CD4-positive, alpha-beta T cell (primary cell): Measurements from ENCODE around the gene SLC6A4. TPM values are rescaled to one million over a fixed set of nuclear protein-coding genes. Genes with fewer than 3 reads are reported as not detected.

Experiments used
- ATAC-seq: fragments of 200-7000 bp; cut with Tn5 transposase; one replicate; pipeline ENCODE4 v1.10.0; 2022; ENCODE audit warnings: mild to moderate bottlenecking; ENCODE audit not compliant: poor library complexity
- CTCF ChIA-PET: fragments of 350-600 bp; sonication (Branson Sonifier 250); formaldehyde crosslinking; loops from one replicate; lab custom pipeline; 2021; ENCODE audit warnings: antibody characterized with exemption, inconsistent platforms; lab: Charles Lee
- POLR2A ChIA-PET: fragments of 350-600 bp; sonication (Branson Sonifier 250); formaldehyde crosslinking; loops from one replicate; lab custom pipeline; 2021; ENCODE audit warnings: antibody characterized with exemption, inconsistent platforms; lab: Charles Lee
- DNase-seq, 14 experiments: peaks; one replicate each; pipeline ENCODE4 v3.0.0-alpha.2; 2013 to 2020; ENCODE audit warnings: mixed read lengths in 2 of 14
- H3K27ac ChIP-seq, 2 donors: one replicate each; pipeline versions ENCODE4 v1.5.1 to v1.7.0; 2013; ENCODE audit warnings: low read length in 2 of 2, low read depth in 1 of 2, mild to moderate bottlenecking in 1 of 2
- H3K27me3 ChIP-seq, 2 experiments: 1 replicate in 1 of 2; 2 replicates in 1 of 2; pipeline versions ENCODE4 v1.6.1 to v1.7.0; 2013; ENCODE audit warnings: low read length in 2 of 2, control low read depth in 1 of 2, mild to moderate bottlenecking in 1 of 2, moderate library complexity in 1 of 2; ENCODE audit not compliant: insufficient read depth in 2 of 2, control insufficient read depth in 1 of 2
- H3K36me3 ChIP-seq: one replicate; pipeline ENCODE4 v1.6.1; 2013; ENCODE audit warnings: low read length, control low read depth; ENCODE audit not compliant: insufficient read depth
- H3K4me1 ChIP-seq: one replicate; pipeline ENCODE4 v1.6.1; 2013; ENCODE audit warnings: low read length, control low read depth; ENCODE audit not compliant: insufficient read depth
- H3K4me3 ChIP-seq: one replicate; pipeline ENCODE4 v1.5.1; 2013; ENCODE audit warnings: mild to moderate bottlenecking, low read length, moderate library complexity
- H3K9me3 ChIP-seq, 2 experiments: 1 replicate in 1 of 2; 2 replicates in 1 of 2; pipeline versions ENCODE4 v1.6.1 to v1.7.0; 2013; ENCODE audit warnings: low read length in 2 of 2, mild to moderate bottlenecking in 2 of 2, control low read depth in 1 of 2, moderate library complexity in 1 of 2; ENCODE audit not compliant: control insufficient read depth in 1 of 2, insufficient read depth in 1 of 2
- H3K27ac Mint-ChIP-seq: one replicate; pipeline ENCODE4 v1.8.0; 2020; ENCODE audit warnings: mixed read lengths
- H3K27me3 Mint-ChIP-seq: one replicate; pipeline ENCODE4 v1.8.0; 2021; ENCODE audit warnings: mixed read lengths
- H3K36me3 Mint-ChIP-seq: one replicate; pipeline ENCODE4 v1.8.0; 2021; ENCODE audit warnings: low read depth, mixed read lengths
- H3K4me1 Mint-ChIP-seq: one replicate; pipeline ENCODE4 v1.8.0; 2021; ENCODE audit warnings: low read depth, mixed read lengths
- H3K4me3 Mint-ChIP-seq: one replicate; pipeline ENCODE4 v1.8.0; 2020; ENCODE audit warnings: mild to moderate bottlenecking, mixed read lengths
- H3K9me3 Mint-ChIP-seq: one replicate; pipeline ENCODE4 v1.8.0; 2020; ENCODE audit warnings: mixed read lengths
- CTCF ChIP-seq: fragments of 200-600 bp; IDR thresholded peaks from one replicate; pipeline ENCODE4 v1.8.0; 2022; ENCODE audit warnings: antibody characterized with exemption, mild to moderate bottlenecking
- intact Hi-C, 2 experiments: fragments of 100-400 bp; cut with DNase I in 1 of 2; cut with micrococcal nuclease in 1 of 2; formaldehyde crosslinking; loops; one replicate each; pipeline versions ENCODE4 v1.15.1 to v1.9.0; 2023 to 2025; cut with DNase I, micrococcal nuclease
- total RNA-seq, 174 experiments: library from RNA in 2 of 174; stranded (reverse) in 2 of 174; gene quantifications; one replicate each; pipeline ENCODE4 v1.2.3 and lab custom pipeline; 2021 to 2026

Gene SLC6A4
- total RNA-seq, 2 experiments from 2014 or later = not detected

DNA sequence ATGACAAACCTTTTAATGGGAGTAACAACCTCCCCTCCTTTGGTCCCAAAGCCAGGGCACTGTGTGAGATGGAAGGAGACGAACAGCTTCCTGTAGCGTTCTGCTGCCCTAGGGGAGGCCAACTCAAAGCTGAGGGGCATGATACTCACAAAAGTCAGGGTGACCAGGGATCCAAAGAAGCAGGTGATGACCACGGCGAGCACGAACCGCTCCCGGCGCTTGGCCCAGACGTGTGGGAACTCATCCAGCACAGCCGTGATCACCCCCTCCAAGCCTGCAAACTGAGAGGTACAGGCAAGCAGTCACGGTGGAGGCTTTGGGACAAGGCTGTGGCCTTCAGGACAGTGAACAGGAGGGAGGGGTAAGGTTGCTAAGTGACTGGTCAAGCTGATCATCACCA, 25.1 kb downstream of the SLC6A4 start:
- no peak for TF ChIP-seq CTCF
- Mint-ChIP-seq H3K4me1 (no peaks in the 10 kb centered on the region), H3K36me3 (no peaks in the 10 kb centered on the region), H3K4me3 (no peak overlapping the region), H3K9me3 (no peaks in the 10 kb centered on the region), H3K27ac (no peak overlapping the region), H3K27me3 (peaks cover 20% of the 10 kb centered on the region)
- POLR2A ChIA-PET = no interaction called here
- H3K9me3 ChIP-seq = no peaks in the 10 kb centered on the region
- no peaks in the 10 kb centered on the region for H3K36me3 ChIP-seq
- ATAC-seq (no peak), DNase-seq (no peak)
- H3K4me1 ChIP-seq = no peaks in the 10 kb centered on the region
- H3K27ac ChIP-seq = no peak overlapping the region
- H3K27me3 ChIP-seq = no peaks in the 10 kb centered on the region
- CTCF ChIA-PET = no interaction called here
- intact Hi-C loops = no loop called here
- no peak overlapping the region for H3K4me3 ChIP-seq

DNA sequence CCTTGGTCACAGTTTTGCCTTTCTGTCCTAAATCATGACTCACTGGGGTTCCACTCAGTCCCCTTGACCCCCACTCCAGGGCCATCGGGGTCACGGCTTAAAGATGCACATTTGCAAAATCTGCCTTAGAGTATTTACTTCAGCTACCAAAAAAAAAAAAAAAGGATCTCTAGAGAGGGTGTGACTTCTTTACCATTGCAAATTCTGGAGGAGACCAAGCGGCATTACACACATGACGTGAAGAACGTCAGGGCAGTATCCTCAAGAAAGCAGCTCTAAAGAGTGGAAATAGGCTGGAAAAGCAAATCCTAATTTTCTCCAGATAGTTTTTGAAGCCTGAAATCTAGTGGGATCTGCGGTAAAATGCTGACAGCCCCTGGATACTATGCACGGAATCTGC, 25.6 kb downstream of the SLC6A4 start:
- Mint-ChIP-seq H3K36me3 (no peaks in the 10 kb centered on the region), H3K4me1 (no peaks in the 10 kb centered on the region), H3K9me3 (no peaks in the 10 kb centered on the region), H3K27ac (no peak overlapping the region), H3K4me3 (no peak overlapping the region), H3K27me3 (peaks cover 20% of the 10 kb centered on the region)
- no peak overlapping the region for H3K4me3 ChIP-seq
- no peaks in the 10 kb centered on the region for H3K9me3 ChIP-seq
- TF ChIP-seq CTCF = no peak
- ChIA-PET POLR2A (no interaction called here), CTCF (no interaction called here)
- intact Hi-C loops = no loop called here
- H3K36me3 ChIP-seq = no peaks in the 10 kb centered on the region
- no peak overlapping the region for H3K27ac ChIP-seq
- no peaks in the 10 kb centered on the region for H3K27me3 ChIP-seq
- ATAC-seq = no peak
- no peaks in the 10 kb centered on the region for H3K4me1 ChIP-seq
- no peak for DNase-seq

GRCh38 chr17:30208214-30208613, 27.3 kb downstream of the SLC6A4 start:
- Mint-ChIP-seq H3K4me1 (no peaks in the 10 kb centered on the region), H3K27me3 (peaks cover 27% of the 10 kb centered on the region), H3K36me3 (no peaks in the 10 kb centered on the region), H3K4me3 (no peak overlapping the region), H3K27ac (no peak overlapping the region), H3K9me3 (no peaks in the 10 kb centered on the region)
- no peak for TF ChIP-seq CTCF
- Histone ChIP-seq H3K27ac (no peak overlapping the region), H3K27me3 (peaks cover 0 to 5% of the 10 kb centered on the region in 2 experiments), H3K9me3 (no peaks in the 10 kb centered on the region), H3K4me3 (no peak overlapping the region), H3K36me3 (no peaks in the 10 kb centered on the region), H3K4me1 (no peaks in the 10 kb centered on the region)
- POLR2A ChIA-PET = no interaction called here
- intact Hi-C loops = no loop called here
- ATAC-seq (no peak), DNase-seq (no peak)
- CTCF ChIA-PET = no interaction called here
